DOHH2 (cell line): ENCODE results near the gene IFITM10.

Source experiments
- CTCF ChIP-seq: fragments of 200-600 bp; sonication (generic); IDR thresholded peaks from one replicate; pipeline ENCODE4 v1.5.1; 2014; ENCODE audit warnings: antibody characterized with exemption, mild to moderate bottlenecking, low read depth, low read length; ENCODE audit not compliant: poor library complexity, severe bottlenecking
- EZH2phosphoT487 ChIP-seq: fragments of 200-600 bp; sonication (generic); IDR thresholded peaks from 2 replicates; pipeline ENCODE4 v1.6.1; 2017; ENCODE audit warnings: borderline replicate concordance, mild to moderate bottlenecking, antibody characterized with exemption, low read length, moderate library complexity, mixed read lengths

- TF ChIP-seq CTCF (no peak), EZH2phosphoT487 (no peak)
Measured at GRCh38 chr11:1708716-1709115, 41.7 kb downstream of the IFITM10 start.
